ENCODE data around the gene RPS6KB1. TPM values are rescaled to one million over a fixed set of nuclear protein-coding genes. Genes with fewer than 3 reads are reported as not detected.
"Not testable (repeated sequence)": the region's sequence is repeated elsewhere in the genome, so short reads cannot be mapped to it uniquely, and the experiment has no call there.

Gene RPS6KB1
- total RNA-seq, 1 donor from 2014 or later = 20.3 TPM

GRCh38 chr17:59869941-59870218, 23.0 kb upstream of the RPS6KB1 start:
- intact Hi-C loops (cut with micrococcal nuclease) = no loop called here
- Histone ChIP-seq H3K9me3 (replicated peaks) (no peaks in the 10 kb centered on the region), H3K4me1 (peaks cover 4% of the 10 kb centered on the region), H3K27ac (replicated peaks) (no peak overlapping the region), H3K4me3 (no peak overlapping the region), H3K27me3 (ENCODE audit: low read depth) (no peaks in the 10 kb centered on the region), H3K36me3 (peaks cover 41% of the 10 kb centered on the region)
- TF ChIP-seq CTCF (IDR thresholded peaks at IDR 0.05; ENCODE audit: borderline replicate concordance) = no peak
- DNase-seq = no peak

- H3K27ac ChIP-seq (replicated peaks) = no peak overlapping the region
- H3K27me3 ChIP-seq (ENCODE audit: low read depth) = no peaks in the 10 kb centered on the region
- H3K36me3 ChIP-seq = peaks cover 47% of the 10 kb centered on the region
- peaks cover 4% of the 10 kb centered on the region for H3K4me1 ChIP-seq
- DNase-seq = no peak
- no peak for TF ChIP-seq CTCF (IDR thresholded peaks at IDR 0.05; ENCODE audit: borderline replicate concordance)
- H3K9me3 ChIP-seq (replicated peaks) = no peaks in the 10 kb centered on the region
- no peak overlapping the region for H3K4me3 ChIP-seq
- intact Hi-C loops (cut with micrococcal nuclease) = no loop called here
These were observed 22.4 kb upstream of the RPS6KB1 start for GRCh38 chr17:59870482-59870881.

- intact Hi-C loops (cut with micrococcal nuclease) = no loop called here
These were observed 20.6 kb upstream of the RPS6KB1 start for GRCh38 chr17:59872351-59872750.

GRCh38 chr17:59873414-59873813, 19.5 kb upstream of the RPS6KB1 start:
- intact Hi-C loops (cut with micrococcal nuclease); H3K27me3 ChIP-seq (ENCODE audit: low read depth); H3K4me3 ChIP-seq; H3K9me3 ChIP-seq (replicated peaks); DNase-seq; H3K4me1 ChIP-seq; H3K27ac ChIP-seq (replicated peaks): not testable (repeated sequence)
- peaks cover 70% of the 10 kb centered on the region for H3K36me3 ChIP-seq

More at GRCh38 chr17:59872351-59872750, 20.6 kb upstream of the RPS6KB1 start:
- Histone ChIP-seq H3K27ac (replicated peaks) (no peak overlapping the region), H3K36me3 (peaks cover 59% of the 10 kb centered on the region), H3K4me3 (no peak overlapping the region), H3K9me3 (replicated peaks) (no peaks in the 10 kb centered on the region), H3K27me3 (ENCODE audit: low read depth) (no peaks in the 10 kb centered on the region), H3K4me1 (peaks cover 4% of the 10 kb centered on the region)
- no peak for TF ChIP-seq CTCF (IDR thresholded peaks at IDR 0.05; ENCODE audit: borderline replicate concordance)
- no peak for DNase-seq

- H3K4me1 ChIP-seq = peaks cover 4% of the 10 kb centered on the region
- no peak for TF ChIP-seq CTCF (IDR thresholded peaks at IDR 0.05; ENCODE audit: borderline replicate concordance)
- no peak overlapping the region for H3K27ac ChIP-seq (replicated peaks)
- no peak for DNase-seq
- H3K27me3 ChIP-seq (ENCODE audit: low read depth) = no peaks in the 10 kb centered on the region
- H3K36me3 ChIP-seq = peaks cover 78% of the 10 kb centered on the region
- intact Hi-C loops (cut with micrococcal nuclease) = no loop called here
- H3K4me3 ChIP-seq = no peak overlapping the region
- H3K9me3 ChIP-seq (replicated peaks) = no peaks in the 10 kb centered on the region
These were observed 18.5 kb upstream of the RPS6KB1 start for GRCh38 chr17:59874376-59874775.

- no peak for DNase-seq
- intact Hi-C loops (cut with micrococcal nuclease) = no loop called here
- no peaks in the 10 kb centered on the region for H3K27me3 ChIP-seq (ENCODE audit: low read depth)
- H3K9me3 ChIP-seq (replicated peaks) = no peaks in the 10 kb centered on the region
- TF ChIP-seq CTCF (IDR thresholded peaks at IDR 0.05; ENCODE audit: borderline replicate concordance) = no peak
- H3K4me3 ChIP-seq = no peak overlapping the region
- peaks cover 90% of the 10 kb centered on the region for H3K36me3 ChIP-seq
- no peaks in the 10 kb centered on the region for H3K4me1 ChIP-seq
- no peak overlapping the region for H3K27ac ChIP-seq (replicated peaks)
These were observed 16.8 kb upstream of the RPS6KB1 start for GRCh38 chr17:59876107-59876506.
